ENCODE data around the gene C1QL1. TPM values are rescaled to one million over a fixed set of nuclear protein-coding genes. Genes with fewer than 3 reads are reported as not detected.

Gene C1QL1
- total and polyA plus RNA-seq, 9 of the 15 experiments (the other 6 are each of a cell fraction or from before 2014, with no cell fraction given): 0.07 to 0.12 (median 0.09) TPM; not detected in 6

- intact Hi-C loops (cut with micrococcal nuclease): no loop called here
- Histone ChIP-seq H2AFZ (ENCODE audit: low read depth, low read length) (no peak overlapping the region), H3K79me2 (ENCODE audit: control insufficient read depth, insufficient read depth, low read length) (no peaks in the 10 kb centered on the region), H3K4me2 (ENCODE audit: insufficient read depth, low read length) (no peak overlapping the region), H3K27ac (ENCODE audit: extremely low read depth, low read depth, low read length) (no peak overlapping the region), H3K9me3 (replicated peaks; ENCODE audit: control insufficient read depth, insufficient read depth, low read depth, low read length) (no peaks in the 10 kb centered on the region), H3K4me1 (replicated peaks in 1 of 2; ENCODE audit: control insufficient read depth in 2 of 2, insufficient read depth in 2 of 2, low read length in 2 of 2) (peaks cover 0 to 2% of the 10 kb centered on the region in 2 experiments; a peak in 3 of 5 replicates), H3K9me1 (ENCODE audit: control insufficient read depth, insufficient read depth, low read length) (no peaks in the 10 kb centered on the region), H4K20me1 (replicated peaks; ENCODE audit: control insufficient read depth, insufficient read depth, low read length) (peaks cover 10% of the 10 kb centered on the region; the same call in 1 of the 2 replicates), H3K36me3 (ENCODE audit: control insufficient read depth, insufficient read depth, low read length) (peaks cover 35% of the 10 kb centered on the region; the same call in 2 of the 3 replicates), H3K4me3 (no peak overlapping the region), H3K9ac (ENCODE audit: insufficient read depth in 1 of 2, low read depth in 2 of 2, low read length in 2 of 2) (no peak overlapping the region), H3K27me3 (ENCODE audit: control insufficient read depth in 2 of 2, insufficient read depth in 2 of 2, low read length in 2 of 2) (peaks cover 2 to 8% of the 10 kb centered on the region in 2 experiments; a peak in 1 of 5 replicates)
- in situ Hi-C loops (cut with MboI): loop anchor here (5.0 kb wide), 1 partner anchor 183 kb away; no protein-coding TSS in a partner anchor
- POLR2A ChIA-PET: interaction anchor here (0.9 to 1.1 kb wide), 2 partner anchors 13 to 148 kb away, joined by 3 to 4 read pairs; no protein-coding TSS in a partner anchor
- FAIRE-seq (no peak), ATAC-seq (no peak; the same call in 2 of the 3 replicates), DNase-seq (ENCODE audit: extremely low read depth in 1 of 4, low spot score in 3 of 4) (no peak)
- peak; percentile 53 for TF ChIP-seq SUPT5H (IDR thresholded peaks at IDR 0.05)
- peak; percentile 95 for TF ChIP-seq POLR2AphosphoS2 (IDR thresholded peaks at IDR 0.05; ENCODE audit: low read length)
- no peak for TF ChIP-seq ZBTB26 (CRISPR knock-in tag; IDR thresholded peaks at IDR 0.05)
- 0 out of 2 replicates have a peak, but pooled peaks have one; percentile 47 for TF ChIP-seq POLR2H (tag; IDR thresholded peaks at IDR 0.05; ENCODE audit: low read depth)
- no peak for TF ChIP-seq ZKSCAN1 (IDR thresholded peaks at IDR 0.05; ENCODE audit: low read depth, low read length)
- TF ChIP-seq POLR2A (conservative IDR thresholded peaks at IDR 0.05): peak; percentile 58; the same call in 1 of the 2 replicates
- TF ChIP-seq BHLHE40 (IDR thresholded peaks at IDR 0.05; ENCODE audit: low read length): no peak
- peak; percentile 36 for TF ChIP-seq POLR2B (IDR thresholded peaks at IDR 0.05; ENCODE audit: low read depth, partially characterized antibody)
- CTCF ChIA-PET (ENCODE audit: low intra/inter-chr PET ratio): no interaction called here
- BruUV-seq (replicated peaks): no TSS peak
- 47% methylated on average over 9 of the region's 9 CpGs for WGBS (ENCODE audit: insufficient coverage, low coverage, missing lambda C conversion rate)
These were observed 44.0 kb downstream of the C1QL1 start for GRCh38 chr17:44924107-44924544.

All from K562 (cell line).